ENCODE data around the gene IQGAP3. TPM values are rescaled to one million over a fixed set of nuclear protein-coding genes. Genes with fewer than 3 reads are reported as not detected.

The IQGAP3 gene
- polyA plus RNA-seq, 1 donor from 2014 or later = not detected

- H3K9ac ChIP-seq (ENCODE audit: low read length) = peak overlapping the region; percentile 96
- peak overlapping the region; percentile 99 for H3K27ac ChIP-seq (ENCODE audit: low read length)
- H3K79me2 ChIP-seq (replicated peaks; ENCODE audit: insufficient read depth, low read length) = peaks cover 46% of the 10 kb centered on the region
- H2AFZ ChIP-seq (ENCODE audit: low read depth, low read length) = no peak overlapping the region
- H4K20me1 ChIP-seq (ENCODE audit: insufficient read depth) = peaks cover 3% of the 10 kb centered on the region
- H3K27me3 ChIP-seq (ENCODE audit: insufficient read depth, low read depth, low read length) = no peaks in the 10 kb centered on the region
- TF ChIP-seq TAF1 (IDR thresholded peaks at IDR 0.05; ENCODE audit: low read depth) = no peak
- TF ChIP-seq, protein P1, sequence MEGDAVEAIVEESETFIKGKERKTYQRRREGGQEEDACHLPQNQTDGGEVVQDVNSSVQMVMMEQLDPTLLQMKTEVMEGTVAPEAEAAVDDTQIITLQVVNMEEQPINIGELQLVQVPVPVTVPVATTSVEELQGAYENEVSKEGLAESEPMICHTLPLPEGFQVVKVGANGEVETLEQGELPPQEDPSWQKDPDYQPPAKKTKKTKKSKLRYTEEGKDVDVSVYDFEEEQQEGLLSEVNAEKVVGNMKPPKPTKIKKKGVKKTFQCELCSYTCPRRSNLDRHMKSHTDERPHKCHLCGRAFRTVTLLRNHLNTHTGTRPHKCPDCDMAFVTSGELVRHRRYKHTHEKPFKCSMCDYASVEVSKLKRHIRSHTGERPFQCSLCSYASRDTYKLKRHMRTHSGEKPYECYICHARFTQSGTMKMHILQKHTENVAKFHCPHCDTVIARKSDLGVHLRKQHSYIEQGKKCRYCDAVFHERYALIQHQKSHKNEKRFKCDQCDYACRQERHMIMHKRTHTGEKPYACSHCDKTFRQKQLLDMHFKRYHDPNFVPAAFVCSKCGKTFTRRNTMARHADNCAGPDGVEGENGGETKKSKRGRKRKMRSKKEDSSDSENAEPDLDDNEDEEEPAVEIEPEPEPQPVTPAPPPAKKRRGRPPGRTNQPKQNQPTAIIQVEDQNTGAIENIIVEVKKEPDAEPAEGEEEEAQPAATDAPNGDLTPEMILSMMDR (IDR thresholded peaks at IDR 0.05; ENCODE audit: poor library complexity, severe bottlenecking) = no peak
- TF ChIP-seq SMC3 (conservative IDR thresholded peaks at IDR 0.05; ENCODE audit: poor library complexity) = no peak
- peak; percentile 17 for TF ChIP-seq EP300 (conservative IDR thresholded peaks at IDR 0.05; ENCODE audit: poor library complexity, severe bottlenecking)
- no peak for TF ChIP-seq POLR2AphosphoS5 (IDR thresholded peaks at IDR 0.05)
- no peak for TF ChIP-seq REST (IDR thresholded peaks at IDR 0.05; ENCODE audit: borderline replicate concordance)
- TF ChIP-seq RAD21 (conservative IDR thresholded peaks at IDR 0.05) = peak; percentile 32
- TF ChIP-seq MXI1 (conservative IDR thresholded peaks at IDR 0.05; ENCODE audit: poor library complexity, severe bottlenecking) = no peak
- TF ChIP-seq EZH2 (IDR thresholded peaks at IDR 0.05; ENCODE audit: borderline replicate concordance, insufficient read depth, low read length, poor library complexity, severe bottlenecking) = no peak
- no peaks in the 10 kb centered on the region for H3K9me3 ChIP-seq (ENCODE audit: low read length)
- H3K4me3 ChIP-seq (ENCODE audit: low read length) = peak overlapping the region; percentile 93
- no peaks in the 10 kb centered on the region for H3K36me3 ChIP-seq (ENCODE audit: insufficient read depth, low read length)
- no peaks in the 10 kb centered on the region for H3F3A ChIP-seq (ENCODE audit: insufficient read depth, low read length, poor library complexity, severe bottlenecking)
- H3K4me2 ChIP-seq (ENCODE audit: low read length) = peak overlapping the region; percentile 98
- no peaks in the 10 kb centered on the region for H3K9me2 ChIP-seq (ENCODE audit: insufficient read depth, low read length)
Observed at GRCh38 chr1:156499842-156500542, 72.4 kb downstream of the IQGAP3 start.

DNA sequence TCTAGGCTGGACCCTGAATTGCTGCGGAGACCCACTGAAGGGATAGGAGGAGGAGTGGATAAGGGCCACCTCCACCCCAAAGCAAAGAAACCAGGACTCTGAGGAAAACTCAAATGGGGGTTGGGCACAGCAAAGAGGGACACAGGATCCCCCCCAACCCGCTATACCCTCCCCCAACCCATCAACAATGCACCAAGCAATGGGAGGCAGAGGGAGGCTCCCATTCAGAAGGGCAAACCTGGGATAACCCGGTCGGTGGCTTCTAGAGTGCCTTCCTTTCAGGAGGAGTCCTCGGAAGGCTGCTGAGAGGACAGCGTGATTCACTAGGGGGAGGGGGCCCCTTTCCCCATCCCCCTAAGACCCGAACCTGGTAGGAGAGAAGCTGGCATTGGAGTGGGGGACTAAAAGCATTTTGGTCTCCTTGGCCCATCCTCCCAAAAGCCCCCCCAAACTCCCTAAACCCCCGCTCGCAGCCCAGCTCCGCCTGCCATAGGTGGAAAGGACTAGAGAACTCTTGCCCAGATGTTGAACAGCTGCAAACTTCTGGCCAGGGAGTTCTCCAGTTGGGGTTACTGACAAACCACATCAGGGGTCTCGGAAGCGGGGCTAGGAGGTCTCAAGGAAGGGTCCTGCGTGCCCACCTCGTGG, 73.0 kb downstream of the IQGAP3 start:
- no peak overlapping the region for H2AFZ ChIP-seq (ENCODE audit: low read depth, low read length)
- no peaks in the 10 kb centered on the region for H3F3A ChIP-seq (ENCODE audit: insufficient read depth, low read length, poor library complexity, severe bottlenecking)
- peaks cover 53% of the 10 kb centered on the region for H3K79me2 ChIP-seq (replicated peaks; ENCODE audit: insufficient read depth, low read length)
- H4K20me1 ChIP-seq (ENCODE audit: insufficient read depth) = peaks cover 3% of the 10 kb centered on the region
- H3K27ac ChIP-seq (ENCODE audit: low read length) = peak overlapping the region; percentile 99
- peak overlapping the region; percentile 93 for H3K4me3 ChIP-seq (ENCODE audit: low read length)
- TF ChIP-seq EZH2 (IDR thresholded peaks at IDR 0.05; ENCODE audit: borderline replicate concordance, insufficient read depth, low read length, poor library complexity, severe bottlenecking) (no peak), SMC3 (conservative IDR thresholded peaks at IDR 0.05; ENCODE audit: poor library complexity) (no peak), EP300 (conservative IDR thresholded peaks at IDR 0.05; ENCODE audit: poor library complexity, severe bottlenecking) (no peak)
- no peaks in the 10 kb centered on the region for H3K9me2 ChIP-seq (ENCODE audit: insufficient read depth, low read length)
- H3K9ac ChIP-seq (ENCODE audit: low read length) = peak overlapping the region; percentile 96
- H3K4me2 ChIP-seq (ENCODE audit: low read length) = peak overlapping the region; percentile 98
- no peaks in the 10 kb centered on the region for H3K27me3 ChIP-seq (ENCODE audit: insufficient read depth, low read depth, low read length)
- H3K9me3 ChIP-seq (ENCODE audit: low read length) = no peaks in the 10 kb centered on the region
- no peaks in the 10 kb centered on the region for H3K36me3 ChIP-seq (ENCODE audit: insufficient read depth, low read length)
